HG03064 (cell line): ENCODE measurements around the gene FGF1.

Source experiments
- ATAC-seq: cut with Tn5 transposase; IDR thresholded peaks from one replicate; pipeline ENCODE4 v1.9.1; 2021; ENCODE audit warnings: low read depth; ENCODE audit not compliant: unreplicated experiment

The FGF1 gene

GRCh38 chr5:142589720-142590119 is 96.2 kb downstream of the FGF1 start:
- ATAC-seq = no peak

DNA sequence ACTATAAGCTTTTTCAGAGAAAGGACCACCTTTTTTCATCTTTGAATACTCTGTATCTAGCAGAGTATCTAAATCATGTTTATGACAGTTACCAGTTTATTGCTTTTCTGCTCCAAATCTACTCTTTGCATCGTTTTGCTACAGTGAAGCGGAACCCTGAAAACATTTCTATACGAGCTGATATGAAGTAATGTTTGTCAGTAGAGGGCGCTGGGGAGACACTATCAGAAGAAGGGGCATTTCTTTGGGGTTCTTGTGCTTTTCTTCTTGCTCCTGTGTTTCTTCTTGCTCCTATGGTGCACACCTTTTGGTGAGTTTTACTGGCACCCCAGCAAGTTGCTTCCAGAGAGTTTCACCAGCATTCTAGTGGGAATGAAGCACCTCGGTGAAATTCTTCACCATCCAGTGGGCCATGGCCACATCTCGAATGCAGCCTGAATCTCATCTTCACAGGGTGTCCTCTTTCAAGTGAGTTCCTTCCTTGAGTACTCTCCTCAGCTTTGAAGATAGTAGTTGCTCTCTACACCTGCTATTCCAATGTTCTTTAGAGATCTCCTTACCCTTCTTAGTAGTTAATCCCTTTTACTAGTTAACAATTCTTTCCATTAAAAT is 98.4 kb downstream of the FGF1 start:
- no peak for ATAC-seq

- no peak for ATAC-seq
Observed at GRCh38 chr5:142586552-142586951, 99.3 kb downstream of the FGF1 start.

GRCh38 chr5:142585451-142585850 is 100.4 kb downstream of the FGF1 start:
- ATAC-seq = no peak

- ATAC-seq = no peak
Observed at GRCh38 chr5:142584891-142585290, 101.0 kb downstream of the FGF1 start.

- no peak for ATAC-seq
Observed at GRCh38 chr5:142578161-142578830, 107.6 kb downstream of the FGF1 start.

GRCh38 chr5:142576804-142577203 is 109.1 kb downstream of the FGF1 start:
- no peak for ATAC-seq

DNA sequence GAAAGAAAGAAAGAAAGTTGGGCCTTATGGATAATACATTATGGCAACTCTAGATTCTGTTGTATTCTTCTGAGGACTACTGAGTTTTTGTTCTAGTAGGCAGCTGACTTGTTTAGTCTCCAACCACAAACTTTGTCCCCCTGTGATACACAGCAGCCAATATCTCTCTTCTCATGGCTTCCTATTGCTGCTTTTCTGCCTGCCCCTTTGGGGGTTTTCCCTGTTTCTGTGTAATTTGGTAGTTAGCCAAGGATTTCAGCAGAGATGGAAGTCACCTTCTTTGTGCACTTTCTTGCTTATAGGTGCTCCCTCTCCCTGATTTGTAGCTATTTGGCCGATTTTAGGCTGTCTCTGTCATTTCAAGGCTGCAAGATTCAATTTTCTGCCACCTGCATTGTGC is 109.6 kb downstream of the FGF1 start:
- ATAC-seq = no peak

GRCh38 chr5:142572006-142572405 is 113.9 kb downstream of the FGF1 start:
- ATAC-seq = no peak

- ATAC-seq = no peak
Observed at GRCh38 chr5:142571371-142571770, 114.5 kb downstream of the FGF1 start.

GRCh38 chr5:142569905-142570304 is 116.0 kb downstream of the FGF1 start:
- ATAC-seq = no peak

DNA sequence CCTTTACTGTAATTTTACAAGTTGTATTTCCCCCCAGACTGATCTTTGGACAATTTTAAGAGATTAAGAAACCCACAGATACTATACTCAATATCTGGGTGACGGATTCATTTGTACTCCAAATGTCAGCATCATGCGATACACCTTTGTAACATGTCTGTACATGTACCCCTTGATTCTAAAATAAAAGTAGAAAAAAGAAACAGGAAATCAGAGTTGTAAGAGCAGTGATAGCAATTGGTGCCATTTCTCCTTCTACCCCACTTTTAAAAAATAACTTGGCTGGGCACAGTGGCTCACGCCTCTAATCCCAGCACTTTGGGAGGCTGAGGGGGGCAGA is 116.9 kb downstream of the FGF1 start:
- ATAC-seq = no peak

DNA sequence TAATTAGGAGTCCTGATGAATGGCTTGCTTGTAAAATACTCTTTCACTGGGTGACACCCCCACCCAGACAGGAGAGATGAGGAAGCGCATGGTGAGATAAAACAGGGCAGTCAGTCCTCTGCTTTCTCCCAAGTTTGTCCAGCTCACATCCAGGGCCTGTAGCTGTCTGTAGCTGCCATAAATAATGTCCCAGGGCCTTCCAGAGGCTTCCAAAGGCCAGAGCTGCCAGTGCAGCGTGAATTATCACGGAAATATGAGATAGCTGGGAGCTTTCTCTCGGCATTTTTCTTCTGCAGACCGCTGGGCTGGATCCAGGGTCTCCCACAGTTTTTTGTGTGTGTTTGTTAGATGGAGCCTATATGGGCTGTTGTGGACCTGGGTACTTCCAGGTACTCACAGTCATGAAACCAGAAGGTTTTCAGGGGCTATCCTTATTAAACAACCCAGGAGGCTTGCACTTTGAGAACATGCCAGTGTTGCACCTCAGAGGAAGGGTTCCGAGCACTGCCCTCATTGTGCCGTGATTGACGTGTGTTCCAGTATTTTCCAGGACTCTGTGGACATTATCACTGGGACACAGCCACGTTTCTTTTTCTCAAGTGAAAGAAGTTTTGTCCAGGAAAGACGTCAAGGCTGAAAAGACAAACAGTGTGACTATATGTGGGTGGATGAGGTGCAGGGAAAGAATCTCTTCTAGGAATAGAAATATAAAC is 117.5 kb downstream of the FGF1 start:
- no peak for ATAC-seq

DNA sequence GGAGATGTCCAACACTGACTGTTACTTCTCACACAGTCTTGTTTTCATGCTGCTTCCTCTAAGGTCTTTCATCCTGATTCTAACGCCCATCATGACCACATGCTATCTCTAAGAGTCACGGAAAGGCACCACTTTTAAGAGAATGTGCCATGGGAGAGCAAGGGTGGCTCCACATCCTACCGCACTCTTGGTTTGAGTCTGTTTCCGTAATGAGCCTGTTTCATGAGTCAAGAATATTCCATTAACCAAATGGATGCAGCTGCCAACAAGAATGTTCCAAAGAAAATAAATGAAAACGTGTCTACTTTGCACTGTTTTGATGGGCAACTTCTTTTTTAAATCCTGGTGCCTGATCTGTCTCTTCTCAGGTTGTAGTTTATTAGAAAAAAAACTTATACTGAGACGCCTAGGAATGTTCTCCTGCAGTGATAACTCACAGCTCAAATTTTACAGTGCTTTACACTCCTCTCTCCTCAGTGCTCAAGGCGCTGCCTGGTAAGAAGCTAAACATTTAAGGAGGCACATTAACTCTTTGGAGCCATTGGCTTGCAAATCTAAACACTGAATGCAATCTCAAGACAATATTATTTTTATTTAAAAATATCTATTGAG is 124.3 kb downstream of the FGF1 start:
- ATAC-seq = no peak

GRCh38 chr5:142561029-142561428 is 124.9 kb downstream of the FGF1 start:
- ATAC-seq = no peak

GRCh38 chr5:142552107-142552506 is 133.8 kb downstream of the FGF1 start:
- no peak for ATAC-seq

DNA sequence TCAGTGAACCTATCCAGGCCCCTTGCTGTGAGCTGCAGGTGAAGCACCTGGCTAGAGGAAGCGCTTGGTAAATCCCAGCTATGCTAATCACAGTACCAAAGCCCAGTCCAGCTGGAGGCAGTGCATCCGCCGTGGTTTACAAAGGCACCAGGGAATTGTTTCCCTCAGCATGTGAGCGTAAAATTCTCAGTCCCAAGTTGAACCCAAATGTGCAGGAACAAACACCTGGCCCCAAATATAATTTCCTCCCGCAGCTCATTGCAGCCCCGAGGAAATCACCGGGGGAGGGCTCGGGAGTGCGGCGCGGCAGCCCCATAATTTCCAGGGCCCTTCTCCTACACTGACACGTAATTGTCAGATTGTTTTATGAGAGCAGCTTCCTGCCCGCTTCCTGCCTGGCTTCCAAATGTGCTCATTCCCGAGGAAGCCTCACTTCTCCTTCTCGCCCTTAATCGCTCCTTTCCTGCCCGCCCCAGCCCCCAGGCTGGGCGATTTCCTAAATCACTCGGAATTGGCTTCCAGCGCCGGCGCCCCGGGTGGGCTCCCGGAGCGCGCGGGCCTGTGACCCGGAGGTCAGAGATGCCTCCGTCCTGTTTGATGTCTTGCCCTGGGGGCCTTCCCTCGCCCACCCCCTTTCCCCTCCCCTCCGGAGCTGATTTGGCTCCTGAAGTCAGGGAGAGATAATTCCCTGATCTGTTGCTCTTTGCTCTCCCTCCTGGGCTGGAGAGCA is 134.4 kb downstream of the FGF1 start:
- no peak for ATAC-seq

- no peak for ATAC-seq
Observed at GRCh38 chr5:142550471-142550870, 135.4 kb downstream of the FGF1 start.

- ATAC-seq = no peak
Observed at GRCh38 chr5:142549834-142550233, 136.1 kb downstream of the FGF1 start.

GRCh38 chr5:142548739-142549275 is 137.1 kb downstream of the FGF1 start:
- no peak for ATAC-seq
